ENCODE data around the gene NT5E.
"Not testable (repeated sequence)": the region's sequence is repeated elsewhere in the genome, so short reads cannot be mapped to it uniquely, and the experiment has no call there.

NT5E gene

DNA sequence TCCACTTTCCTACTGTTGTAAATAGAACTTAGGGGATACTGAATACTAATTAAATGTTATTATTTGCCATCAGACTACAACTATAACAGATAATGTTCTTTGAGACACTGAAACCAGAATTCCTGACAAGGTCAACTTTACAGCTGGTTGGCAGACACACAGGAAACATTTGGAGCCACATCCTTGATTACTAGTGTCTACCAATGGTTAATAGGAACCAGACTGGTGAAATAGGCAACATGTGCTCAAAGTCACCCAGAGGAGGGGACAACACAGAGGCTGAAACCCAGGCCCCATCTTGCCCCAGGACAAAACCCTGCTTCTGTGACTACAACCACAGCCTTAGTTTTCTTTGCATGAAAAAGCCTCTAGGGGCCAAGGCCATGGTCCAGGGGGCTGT, 47.8 kb upstream of the NT5E start:
- no peak for DNase-seq
- no peaks in the 10 kb centered on the region for H4K20me1 ChIP-seq (ENCODE audit: insufficient read depth, low read length)
- no peaks in the 10 kb centered on the region for H3K27me3 ChIP-seq (replicated peaks; ENCODE audit: insufficient read depth, low read length)
- no peak overlapping the region for H3K9ac ChIP-seq (ENCODE audit: low read length)
- H3K27ac ChIP-seq (ENCODE audit: low read length) = no peak overlapping the region
- H3K4me2 ChIP-seq (ENCODE audit: low read depth, low read length) = no peak overlapping the region
- H3K9me3 ChIP-seq (replicated peaks; ENCODE audit: insufficient read depth, low read length) = no peaks in the 10 kb centered on the region
- no peaks in the 10 kb centered on the region for H3K9me2 ChIP-seq (replicated peaks; ENCODE audit: insufficient read depth, low read length)
- H3K4me3 ChIP-seq (ENCODE audit: low read length) = no peak overlapping the region
- no peak overlapping the region for H2AFZ ChIP-seq (ENCODE audit: low read length)
- H3K79me2 ChIP-seq (ENCODE audit: low read length) = no peaks in the 10 kb centered on the region
- no peaks in the 10 kb centered on the region for H3K36me3 ChIP-seq (replicated peaks; ENCODE audit: insufficient read depth, low read length)
- H3K4me1 ChIP-seq (ENCODE audit: low read length) = no peaks in the 10 kb centered on the region
- no peak for TF ChIP-seq EZH2phosphoT487 (IDR thresholded peaks at IDR 0.05; ENCODE audit: low read length)
- no peak for TF ChIP-seq EZH2 (optimal IDR thresholded peaks at IDR 0.05; ENCODE audit: low read depth, low read length)
- TF ChIP-seq, protein P1, sequence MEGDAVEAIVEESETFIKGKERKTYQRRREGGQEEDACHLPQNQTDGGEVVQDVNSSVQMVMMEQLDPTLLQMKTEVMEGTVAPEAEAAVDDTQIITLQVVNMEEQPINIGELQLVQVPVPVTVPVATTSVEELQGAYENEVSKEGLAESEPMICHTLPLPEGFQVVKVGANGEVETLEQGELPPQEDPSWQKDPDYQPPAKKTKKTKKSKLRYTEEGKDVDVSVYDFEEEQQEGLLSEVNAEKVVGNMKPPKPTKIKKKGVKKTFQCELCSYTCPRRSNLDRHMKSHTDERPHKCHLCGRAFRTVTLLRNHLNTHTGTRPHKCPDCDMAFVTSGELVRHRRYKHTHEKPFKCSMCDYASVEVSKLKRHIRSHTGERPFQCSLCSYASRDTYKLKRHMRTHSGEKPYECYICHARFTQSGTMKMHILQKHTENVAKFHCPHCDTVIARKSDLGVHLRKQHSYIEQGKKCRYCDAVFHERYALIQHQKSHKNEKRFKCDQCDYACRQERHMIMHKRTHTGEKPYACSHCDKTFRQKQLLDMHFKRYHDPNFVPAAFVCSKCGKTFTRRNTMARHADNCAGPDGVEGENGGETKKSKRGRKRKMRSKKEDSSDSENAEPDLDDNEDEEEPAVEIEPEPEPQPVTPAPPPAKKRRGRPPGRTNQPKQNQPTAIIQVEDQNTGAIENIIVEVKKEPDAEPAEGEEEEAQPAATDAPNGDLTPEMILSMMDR (IDR thresholded peaks at IDR 0.05; ENCODE audit: low read length) = no peak
- no peaks in the 10 kb centered on the region for H3F3A ChIP-seq (ENCODE audit: insufficient read depth, low read length)

DNA sequence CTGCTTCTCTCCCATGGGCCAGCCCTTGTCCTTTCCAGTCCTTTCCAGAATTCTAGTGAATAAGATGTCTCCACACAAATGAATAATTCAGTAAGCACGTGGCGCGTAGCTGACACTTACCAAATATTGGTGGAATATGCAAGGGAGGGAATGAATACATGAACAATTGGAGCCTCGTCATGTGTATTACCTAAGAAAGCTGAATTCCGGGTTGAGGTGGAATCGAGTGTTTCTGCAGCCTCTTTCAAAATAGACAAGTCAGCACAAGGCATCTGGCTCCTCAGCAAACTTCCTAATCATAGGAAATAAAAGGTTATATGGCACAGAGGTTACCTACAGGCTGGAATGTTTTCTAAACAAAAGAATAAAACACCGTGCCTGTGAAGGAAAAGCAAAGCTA, 47.0 kb upstream of the NT5E start:
- H3K9me3 ChIP-seq (replicated peaks; ENCODE audit: insufficient read depth, low read length) = no peaks in the 10 kb centered on the region
- no peak overlapping the region for H2AFZ ChIP-seq (ENCODE audit: low read length)
- no peaks in the 10 kb centered on the region for H4K20me1 ChIP-seq (ENCODE audit: insufficient read depth, low read length)
- H3K27me3 ChIP-seq (replicated peaks; ENCODE audit: insufficient read depth, low read length) = no peaks in the 10 kb centered on the region
- TF ChIP-seq, protein P1 (IDR thresholded peaks at IDR 0.05; ENCODE audit: low read length) = no peak
- TF ChIP-seq EZH2 (optimal IDR thresholded peaks at IDR 0.05; ENCODE audit: low read depth, low read length) (no peak), EZH2phosphoT487 (IDR thresholded peaks at IDR 0.05; ENCODE audit: low read length) (no peak)
- no peak for DNase-seq
- H3K36me3 ChIP-seq (replicated peaks; ENCODE audit: insufficient read depth, low read length) = no peaks in the 10 kb centered on the region
- H3K27ac ChIP-seq (ENCODE audit: low read length) = no peak overlapping the region
- no peaks in the 10 kb centered on the region for H3K4me1 ChIP-seq (ENCODE audit: low read length)
- no peak overlapping the region for H3K4me3 ChIP-seq (ENCODE audit: low read length)
- no peak overlapping the region for H3K9ac ChIP-seq (ENCODE audit: low read length)
- H3K4me2 ChIP-seq (ENCODE audit: low read depth, low read length) = no peak overlapping the region
- H3F3A ChIP-seq (ENCODE audit: insufficient read depth, low read length) = no peaks in the 10 kb centered on the region
- no peaks in the 10 kb centered on the region for H3K9me2 ChIP-seq (replicated peaks; ENCODE audit: insufficient read depth, low read length)
- H3K79me2 ChIP-seq (ENCODE audit: low read length) = no peaks in the 10 kb centered on the region

DNA sequence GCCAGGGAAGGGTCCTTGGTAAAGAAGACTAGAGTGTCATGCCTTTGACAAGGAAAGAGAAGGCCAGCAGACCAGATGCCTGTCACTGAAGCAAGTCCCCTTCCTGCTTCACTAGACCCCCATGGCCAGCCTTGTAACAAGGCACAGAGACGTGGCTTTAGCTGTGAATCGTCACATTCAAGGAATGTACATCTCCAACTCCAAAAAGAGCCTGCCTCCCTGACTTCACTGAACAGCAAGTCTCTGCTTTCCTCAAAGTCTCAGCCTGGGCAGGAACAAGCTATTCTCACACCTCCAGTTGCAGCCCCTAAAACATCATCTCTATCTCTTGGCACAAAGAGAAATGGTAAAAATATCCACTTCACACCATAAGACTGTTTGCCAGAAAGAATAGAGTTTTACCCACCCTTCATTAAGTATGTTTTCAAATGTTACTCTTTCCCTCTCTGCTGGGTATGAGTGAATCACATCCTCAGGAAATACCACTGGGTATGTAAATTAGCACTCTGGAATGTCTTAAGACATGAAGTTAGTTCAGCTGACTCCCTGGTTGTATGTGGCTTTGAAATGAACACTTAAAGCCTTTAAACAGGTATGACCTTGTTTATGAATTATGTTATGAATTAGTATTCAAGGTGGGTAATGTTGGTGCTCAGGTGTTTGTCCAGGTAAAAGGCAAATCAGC, 46.4 kb upstream of the NT5E start:
- H3K9me3 ChIP-seq (replicated peaks; ENCODE audit: insufficient read depth, low read length) = no peaks in the 10 kb centered on the region
- H3K27ac ChIP-seq (ENCODE audit: low read length) = no peak overlapping the region
- peak; percentile 14 for DNase-seq
- H3K4me1 ChIP-seq (ENCODE audit: low read length) = no peaks in the 10 kb centered on the region
- H3K9ac ChIP-seq (ENCODE audit: low read length) = no peak overlapping the region
- H4K20me1 ChIP-seq (ENCODE audit: insufficient read depth, low read length) = no peaks in the 10 kb centered on the region
- no peak overlapping the region for H3K4me2 ChIP-seq (ENCODE audit: low read depth, low read length)
- H3F3A ChIP-seq (ENCODE audit: insufficient read depth, low read length) = no peaks in the 10 kb centered on the region
- no peak overlapping the region for H2AFZ ChIP-seq (ENCODE audit: low read length)
- H3K79me2 ChIP-seq (ENCODE audit: low read length) = no peaks in the 10 kb centered on the region
- H3K4me3 ChIP-seq (ENCODE audit: low read length) = no peak overlapping the region
- no peaks in the 10 kb centered on the region for H3K9me2 ChIP-seq (replicated peaks; ENCODE audit: insufficient read depth, low read length)
- no peaks in the 10 kb centered on the region for H3K36me3 ChIP-seq (replicated peaks; ENCODE audit: insufficient read depth, low read length)
- TF ChIP-seq, protein P1 (IDR thresholded peaks at IDR 0.05; ENCODE audit: low read length) = no peak
- TF ChIP-seq EZH2 (optimal IDR thresholded peaks at IDR 0.05; ENCODE audit: low read depth, low read length) (no peak), EZH2phosphoT487 (IDR thresholded peaks at IDR 0.05; ENCODE audit: low read length) (no peak)
- no peaks in the 10 kb centered on the region for H3K27me3 ChIP-seq (replicated peaks; ENCODE audit: insufficient read depth, low read length)

DNA sequence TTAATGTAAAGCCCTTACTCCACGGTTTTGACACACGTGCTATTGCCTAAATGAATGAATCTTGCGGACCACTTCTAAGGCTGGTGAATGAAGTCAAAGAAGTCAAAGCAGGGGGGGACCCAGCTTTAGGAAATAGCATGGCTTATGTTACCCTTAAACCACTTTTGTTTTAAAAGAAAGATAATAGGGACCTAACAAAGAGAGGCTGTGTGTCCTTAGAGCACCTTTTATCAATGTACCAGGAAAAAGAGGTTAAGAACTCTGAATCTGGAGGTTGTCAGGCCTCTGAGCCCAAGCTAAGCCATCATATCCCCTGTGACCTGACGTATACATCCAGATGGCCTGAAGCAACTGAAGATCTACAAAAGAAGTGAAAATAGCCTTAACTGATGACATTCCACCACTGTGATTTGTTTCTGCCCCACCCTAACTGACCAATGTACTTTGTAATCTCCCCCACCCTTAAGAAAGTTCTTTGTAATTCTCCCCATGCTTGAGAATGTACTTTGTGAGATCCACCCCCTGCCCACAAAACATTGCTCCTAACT, 45.8 kb upstream of the NT5E start:
- H4K20me1 ChIP-seq (ENCODE audit: insufficient read depth, low read length); H3K4me3 ChIP-seq (ENCODE audit: low read length); H3K36me3 ChIP-seq (replicated peaks; ENCODE audit: insufficient read depth, low read length); H3K9me3 ChIP-seq (replicated peaks; ENCODE audit: insufficient read depth, low read length); H3K4me2 ChIP-seq (ENCODE audit: low read depth, low read length); H3K79me2 ChIP-seq (ENCODE audit: low read length); DNase-seq; H3K9ac ChIP-seq (ENCODE audit: low read length); H3K27ac ChIP-seq (ENCODE audit: low read length); H2AFZ ChIP-seq (ENCODE audit: low read length); H3K4me1 ChIP-seq (ENCODE audit: low read length); H3F3A ChIP-seq (ENCODE audit: insufficient read depth, low read length); H3K27me3 ChIP-seq (replicated peaks; ENCODE audit: insufficient read depth, low read length); H3K9me2 ChIP-seq (replicated peaks; ENCODE audit: insufficient read depth, low read length): not testable (repeated sequence)
